Stimulated activated CD4-positive, alpha-beta T cell treated with anti-CD3 and anti-CD28 coated beads, Interleukin-15, amount 100 ng/mL, for 48 hours (primary cell): ENCODE data around the gene PCDHA3.
"Not testable (repeated sequence)": the region's sequence is repeated elsewhere in the genome, so short reads cannot be mapped to it uniquely, and the experiment has no call there.

Experiments
- DNase-seq, 2 donors: peaks; one replicate each; pipeline ENCODE4 v3.0.0-alpha.2; 2020; ENCODE audit warnings: low read depth in 2 of 2

Gene PCDHA3

GRCh38 chr5:140800816-140801493 is at the start of gene PCDHA3:
TSS of gene PCDHA3 (plus strand) at chr5:140801057.
- no peak for DNase-seq

GRCh38 chr5:140753561-140753960 is 47.3 kb upstream of the PCDHA3 start:
- DNase-seq, result no peak

GRCh38 chr5:140764177-140764973 is 36.5 kb upstream of the PCDHA3 start:
- no peak for DNase-seq

GRCh38 chr5:140767444-140767843 is 33.4 kb upstream of the PCDHA3 start:
- DNase-seq, result no peak

- no peak for DNase-seq
Measured at GRCh38 chr5:140780512-140780911, 20.3 kb upstream of the PCDHA3 start.

GRCh38 chr5:140785905-140786686 is 14.8 kb upstream of the PCDHA3 start, which contains the start of gene PCDHA1:
TSS of gene PCDHA1 (plus strand) at chr5:140786140.
- no peak for DNase-seq

- not testable (repeated sequence) for DNase-seq
Measured at GRCh38 chr5:140787422-140787821, 13.4 kb upstream of the PCDHA3 start.

- not testable (repeated sequence) for DNase-seq
Measured at GRCh38 chr5:140787849-140788504, 12.9 kb upstream of the PCDHA3 start.

DNA sequence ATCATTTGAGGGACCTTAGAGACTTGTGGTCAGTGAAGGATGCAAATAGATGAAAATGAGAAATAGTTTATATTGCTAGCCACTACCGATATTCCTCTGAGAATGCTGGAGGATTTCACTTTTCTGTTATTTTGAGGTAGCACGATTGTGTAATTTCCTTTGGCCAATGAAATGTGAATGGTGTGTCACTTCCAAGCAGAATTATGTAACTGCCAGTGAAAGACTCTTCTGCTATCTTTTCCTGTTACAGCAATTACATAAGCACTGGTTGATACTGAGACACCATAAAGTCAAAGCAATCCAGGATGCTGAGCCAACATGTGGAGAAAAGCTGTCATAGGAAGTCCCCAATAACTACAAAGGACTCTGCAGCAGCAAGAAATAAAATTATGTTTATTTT is 9.8 kb upstream of the PCDHA3 start:
- no peak for DNase-seq

DNA sequence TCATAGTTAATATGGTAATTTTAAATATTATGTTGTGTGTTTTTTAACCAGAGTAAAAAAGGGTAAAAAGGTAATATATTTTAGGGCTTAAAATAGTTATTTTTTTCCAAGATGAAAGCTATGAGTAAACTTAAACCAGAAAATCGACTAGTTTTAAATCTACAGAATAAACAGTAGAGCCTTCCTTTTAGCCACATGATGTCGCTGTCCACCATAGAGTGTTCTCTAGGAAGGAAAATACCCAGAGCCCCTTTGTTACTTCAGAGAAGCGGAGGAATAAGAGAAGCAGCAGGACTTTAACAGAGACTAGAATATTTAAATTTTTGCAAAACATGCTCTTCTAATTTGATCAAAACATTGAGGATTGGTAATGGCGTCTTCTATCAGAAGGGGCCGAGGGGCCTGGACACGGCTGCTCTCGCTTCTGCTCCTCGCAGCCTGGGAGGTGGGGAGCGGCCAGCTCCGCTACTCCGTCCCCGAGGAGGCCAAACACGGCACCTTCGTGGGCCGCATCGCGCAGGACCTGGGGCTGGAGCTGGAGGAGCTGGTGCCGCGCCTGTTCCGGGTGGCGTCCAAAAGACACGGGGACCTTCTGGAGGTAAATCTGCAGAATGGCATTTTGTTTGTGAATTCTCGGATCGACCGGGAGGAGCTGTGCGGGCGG is 6.1 kb upstream of the PCDHA3 start, which contains the start of gene PCDHA2:
PCDHA2 (plus strand) TSS at position 258 of the 664 bp plus-strand sequence.
- DNase-seq, result no peak

DNA sequence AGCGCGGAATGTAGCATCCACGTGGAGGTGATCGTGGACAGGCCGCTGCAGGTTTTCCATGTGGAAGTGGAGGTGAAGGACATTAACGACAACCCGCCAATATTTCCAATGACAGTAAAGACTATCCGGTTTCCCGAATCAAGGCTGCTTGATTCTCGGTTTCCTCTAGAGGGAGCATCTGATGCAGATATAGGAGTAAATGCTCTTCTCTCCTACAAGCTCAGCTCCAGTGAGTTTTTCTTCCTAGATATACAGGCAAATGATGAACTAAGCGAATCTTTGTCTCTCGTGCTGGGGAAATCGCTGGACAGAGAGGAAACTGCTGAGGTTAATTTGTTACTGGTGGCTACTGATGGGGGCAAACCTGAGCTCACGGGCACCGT is 5.6 kb upstream of the PCDHA3 start:
- DNase-seq, result no peak

DNA sequence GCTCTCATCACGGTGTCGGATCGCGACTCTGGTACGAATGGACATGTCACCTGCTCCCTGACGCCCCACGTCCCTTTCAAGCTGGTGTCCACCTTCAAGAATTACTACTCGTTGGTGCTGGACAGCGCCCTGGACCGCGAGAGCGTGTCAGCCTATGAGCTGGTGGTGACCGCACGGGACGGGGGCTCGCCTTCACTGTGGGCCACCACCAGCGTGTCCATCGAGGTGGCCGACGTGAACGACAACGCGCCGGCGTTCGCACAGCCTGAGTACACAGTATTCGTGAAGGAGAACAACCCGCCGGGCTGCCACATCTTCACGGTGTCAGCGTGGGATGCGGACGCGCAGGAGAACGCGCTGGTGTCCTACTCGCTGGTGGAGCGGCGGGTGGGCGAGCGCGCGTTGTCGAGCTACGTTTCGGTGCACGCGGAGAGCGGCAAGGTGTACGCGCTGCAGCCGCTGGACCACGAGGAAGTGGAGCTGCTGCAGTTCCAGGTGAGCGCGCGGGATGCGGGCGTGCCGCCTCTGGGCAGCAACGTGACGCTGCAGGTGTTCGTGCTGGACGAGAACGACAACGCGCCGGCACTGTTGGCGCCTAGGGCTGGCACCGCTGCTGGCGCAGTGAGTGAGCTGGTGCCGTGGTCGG is 4.7 kb upstream of the PCDHA3 start:
- DNase-seq, result not testable (repeated sequence)

DNA sequence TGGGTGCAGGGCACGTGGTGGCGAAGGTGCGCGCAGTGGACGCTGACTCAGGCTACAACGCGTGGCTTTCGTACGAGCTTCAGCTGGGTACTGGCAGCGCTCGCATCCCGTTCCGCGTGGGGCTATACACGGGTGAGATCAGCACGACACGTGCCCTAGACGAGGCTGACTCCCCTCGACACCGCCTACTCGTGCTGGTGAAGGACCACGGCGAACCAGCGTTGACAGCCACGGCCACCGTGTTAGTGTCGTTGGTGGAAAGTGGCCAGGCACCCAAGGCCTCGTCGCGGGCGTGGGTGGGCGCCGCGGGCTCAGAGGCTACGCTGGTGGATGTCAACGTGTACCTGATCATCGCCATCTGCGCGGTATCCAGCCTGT is 4.2 kb upstream of the PCDHA3 start:
- DNase-seq, result no peak

- DNase-seq, result no peak
Measured at GRCh38 chr5:140801494-140801841, 611 bp downstream of the PCDHA3 start.

- DNase-seq, result not testable (repeated sequence)
Measured at GRCh38 chr5:140802381-140802780, 1.5 kb downstream of the PCDHA3 start.

- DNase-seq, result no peak
Measured at GRCh38 chr5:140802781-140803271, 2.0 kb downstream of the PCDHA3 start.

DNA sequence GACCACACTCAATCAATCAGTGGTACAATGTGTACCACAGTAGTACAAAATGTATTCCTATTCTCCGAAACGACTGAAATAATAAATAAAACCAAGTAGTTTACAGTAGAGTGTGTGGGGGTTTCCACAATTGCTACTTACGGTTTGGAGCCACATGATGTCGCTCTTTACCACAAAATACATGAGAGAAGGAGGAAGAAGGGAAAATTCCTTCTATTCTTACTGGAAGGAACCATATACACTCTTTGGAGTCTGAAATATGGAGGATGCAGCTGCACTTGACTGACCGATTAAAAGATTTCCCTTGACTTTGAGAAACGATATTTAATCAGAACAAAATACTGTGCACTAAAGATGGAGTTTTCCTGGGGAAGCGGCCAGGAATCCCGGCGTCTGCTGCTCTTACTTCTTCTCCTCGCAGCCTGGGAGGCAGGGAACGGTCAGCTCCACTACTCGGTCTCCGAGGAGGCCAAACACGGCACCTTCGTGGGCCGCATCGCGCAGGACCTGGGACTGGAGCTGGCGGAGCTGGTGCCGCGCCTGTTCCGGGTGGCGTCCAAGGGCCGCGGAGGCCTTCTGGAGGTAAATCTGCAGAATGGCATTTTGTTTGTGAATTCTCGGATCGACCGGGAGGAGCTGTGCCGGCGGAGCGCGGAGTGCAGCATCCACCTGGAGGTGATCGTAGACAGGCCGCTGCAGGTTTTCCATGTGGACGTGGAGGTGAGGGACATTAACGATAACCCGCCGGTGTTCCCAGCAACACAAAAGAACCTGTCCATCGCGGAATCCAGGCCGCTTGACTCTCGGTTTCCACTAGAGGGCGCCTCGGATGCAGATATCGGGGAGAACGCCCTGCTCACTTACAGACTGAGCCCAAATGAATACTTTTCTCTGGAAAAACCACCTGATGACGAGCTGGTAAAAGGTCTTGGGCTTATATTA is 6.2 kb downstream of the PCDHA3 start, which contains the start of gene PCDHA4:
PCDHA4 (plus strand) TSS at position 235 of the 942 bp plus-strand sequence.
- DNase-seq, result peak in 1 of 2 donors; percentile 14

DNA sequence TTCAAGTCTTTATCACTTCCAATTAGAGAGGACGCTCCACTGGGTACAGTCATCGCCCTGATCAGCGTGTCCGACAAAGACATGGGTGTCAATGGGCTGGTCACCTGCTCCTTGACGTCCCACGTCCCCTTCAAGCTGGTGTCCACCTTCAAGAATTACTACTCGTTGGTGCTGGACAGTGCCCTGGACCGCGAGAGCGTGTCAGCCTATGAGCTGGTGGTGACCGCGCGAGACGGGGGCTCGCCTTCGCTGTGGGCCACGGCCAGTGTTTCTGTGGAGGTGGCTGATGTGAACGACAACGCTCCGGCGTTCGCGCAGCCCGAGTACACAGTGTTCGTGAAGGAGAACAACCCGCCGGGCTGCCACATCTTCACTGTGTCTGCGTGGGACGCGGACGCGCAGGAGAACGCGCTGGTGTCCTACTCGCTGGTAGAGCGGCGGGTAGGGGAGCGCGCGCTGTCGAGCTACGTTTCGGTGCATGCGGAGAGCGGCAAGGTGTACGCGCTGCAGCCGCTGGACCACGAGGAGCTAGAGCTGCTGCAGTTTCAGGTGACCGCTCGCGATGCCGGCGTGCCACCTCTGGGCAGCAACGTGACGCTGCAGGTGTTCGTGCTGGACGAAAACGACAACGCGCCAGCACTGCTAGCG is 7.5 kb downstream of the PCDHA3 start:
- not testable (repeated sequence) for DNase-seq

DNA sequence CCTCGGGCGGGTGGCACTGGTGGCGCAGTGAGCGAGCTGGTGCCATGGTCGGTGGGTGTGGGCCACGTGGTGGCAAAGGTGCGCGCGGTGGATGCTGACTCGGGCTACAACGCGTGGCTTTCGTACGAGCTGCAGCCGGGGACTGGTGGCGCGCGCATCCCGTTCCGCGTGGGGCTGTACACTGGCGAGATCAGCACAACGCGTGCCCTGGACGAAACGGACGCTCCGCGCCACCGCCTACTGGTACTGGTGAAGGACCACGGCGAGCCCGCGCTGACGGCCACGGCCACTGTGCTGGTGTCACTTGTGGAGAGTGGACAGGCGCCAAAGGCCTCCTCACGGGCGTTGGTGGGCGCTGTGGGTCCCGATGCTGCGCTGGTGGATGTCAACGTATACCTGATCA is 8.0 kb downstream of the PCDHA3 start:
- no peak for DNase-seq
